ENCODE data around the gene CLIP2. TPM values are rescaled to one million over a fixed set of nuclear protein-coding genes. Genes with fewer than 3 reads are reported as not detected.
A peak's percentile ranks its signal among the peaks of the same experiment; 100 is the strongest.

Gene CLIP2
- total and polyA plus RNA-seq, 12 donors, result 4.5 to 11.3 (median 6.6) TPM

GRCh38 chr7:74288034-74288881 lies 949 bp upstream of the CLIP2 start:
- intact Hi-C loops (cut with DNase I), result loop anchor here in 2 of 10 donors (5.0 kb wide), 1 partner anchor 36 kb away; the partner anchor contains the start of gene RFC2 (in 2 of the 2)
- no peaks in the 10 kb centered on the region for H3K27me3 ChIP-seq

DNA sequence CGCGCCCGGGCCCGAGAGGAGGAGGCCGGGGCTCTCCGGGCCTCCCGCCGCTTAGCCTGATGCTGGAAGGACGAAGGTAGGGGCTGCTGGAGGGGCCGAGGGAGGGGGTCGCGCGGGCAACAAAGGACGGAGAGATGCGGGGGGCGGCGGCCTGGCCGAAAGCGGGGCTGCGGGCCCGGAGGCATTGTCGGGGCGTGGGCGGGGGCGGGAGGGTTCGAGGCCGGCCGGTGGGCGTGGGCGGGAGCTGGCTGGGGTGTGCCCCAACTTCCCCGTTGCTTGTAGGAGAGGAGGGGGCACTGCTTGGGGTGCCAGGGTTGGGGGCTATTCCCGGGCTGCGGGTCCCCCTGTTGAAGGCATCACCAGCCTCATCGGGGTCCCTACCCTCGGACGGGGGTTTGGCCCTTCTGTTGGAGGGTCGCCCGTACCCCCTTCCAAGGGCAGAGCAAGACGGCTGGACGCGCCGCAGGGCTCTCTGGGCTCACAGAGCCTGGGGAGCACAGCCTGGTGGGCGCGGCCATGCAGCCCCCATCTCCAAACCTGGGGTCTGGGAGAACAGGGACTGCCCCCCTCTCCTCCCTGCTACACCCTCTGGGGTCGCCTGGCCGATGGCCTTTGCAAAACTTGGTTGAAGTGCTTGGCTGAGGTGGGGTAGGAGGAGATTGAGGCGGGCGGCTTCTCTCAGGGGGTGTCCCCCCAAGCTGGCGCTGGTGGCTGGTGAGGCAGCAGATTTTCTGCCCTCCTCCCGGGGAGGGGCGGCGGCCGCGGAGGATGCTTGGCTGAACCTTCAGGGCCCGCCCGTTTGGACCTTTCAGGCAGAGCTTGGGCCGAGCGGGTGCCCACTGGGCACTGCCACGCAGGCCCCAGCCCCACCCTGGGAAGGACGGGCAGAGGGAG lies 699 bp downstream of the CLIP2 start:
- WGBS, 2 donors, result 3% methylated on average over 49 to 60 of the region's 60 CpGs
- Histone ChIP-seq H3K27me3 (no peaks in the 10 kb centered on the region), H3K9me3 (no peaks in the 10 kb centered on the region), H3K4me1 (peaks cover 13 to 53% (median 43%) of the 10 kb centered on the region in 9 donors), H3K4me3 (peak overlapping the region; percentile 59 to 91 (median 80)), H3K27ac (peak overlapping the region in 9 of 10 donors; percentile 68 to 89 (median 80)), H3K36me3 (no peaks in the 10 kb centered on the region)
- ATAC-seq (peak; percentile 2 to 42 (median 10)), DNase-seq (peak; percentile 36 to 44)
- TF ChIP-seq, protein P1, sequence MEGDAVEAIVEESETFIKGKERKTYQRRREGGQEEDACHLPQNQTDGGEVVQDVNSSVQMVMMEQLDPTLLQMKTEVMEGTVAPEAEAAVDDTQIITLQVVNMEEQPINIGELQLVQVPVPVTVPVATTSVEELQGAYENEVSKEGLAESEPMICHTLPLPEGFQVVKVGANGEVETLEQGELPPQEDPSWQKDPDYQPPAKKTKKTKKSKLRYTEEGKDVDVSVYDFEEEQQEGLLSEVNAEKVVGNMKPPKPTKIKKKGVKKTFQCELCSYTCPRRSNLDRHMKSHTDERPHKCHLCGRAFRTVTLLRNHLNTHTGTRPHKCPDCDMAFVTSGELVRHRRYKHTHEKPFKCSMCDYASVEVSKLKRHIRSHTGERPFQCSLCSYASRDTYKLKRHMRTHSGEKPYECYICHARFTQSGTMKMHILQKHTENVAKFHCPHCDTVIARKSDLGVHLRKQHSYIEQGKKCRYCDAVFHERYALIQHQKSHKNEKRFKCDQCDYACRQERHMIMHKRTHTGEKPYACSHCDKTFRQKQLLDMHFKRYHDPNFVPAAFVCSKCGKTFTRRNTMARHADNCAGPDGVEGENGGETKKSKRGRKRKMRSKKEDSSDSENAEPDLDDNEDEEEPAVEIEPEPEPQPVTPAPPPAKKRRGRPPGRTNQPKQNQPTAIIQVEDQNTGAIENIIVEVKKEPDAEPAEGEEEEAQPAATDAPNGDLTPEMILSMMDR (IDR thresholded peaks at IDR 0.05), result no peak
- intact Hi-C loops (cut with DNase I), result loop anchor here in 7 of 10 donors (5.0 to 10.0 kb wide), 8 partner anchors 33 to 105 kb away; partner anchors contain the start of gene RFC2 (in 4 of the 7)

More at GRCh38 chr7:74288034-74288881, 949 bp upstream of the CLIP2 start:
- Histone ChIP-seq H3K4me1 (peaks cover 6 to 37% (median 27%) of the 10 kb centered on the region in 9 donors), H3K36me3 (no peaks in the 10 kb centered on the region), H3K27ac (peak overlapping the region in 5 of 10 donors; percentile 75 to 89 (median 85)), H3K4me3 (peak overlapping the region in 9 of 10 donors; percentile 59 to 91 (median 82)), H3K9me3 (no peaks in the 10 kb centered on the region)
- DNase-seq, result no peak
- WGBS, 2 donors, result 45% methylated on average over 20 of the region's 20 CpGs
- TF ChIP-seq, protein P1 (IDR thresholded peaks at IDR 0.05), result no peak
- peak in 5 of 8 donors; percentile 2 to 41 (median 7) for ATAC-seq

- H3K27ac ChIP-seq, result peak overlapping the region in 6 of 10 donors; percentile 68 to 89 (median 84)
- H3K4me3 ChIP-seq, result peak overlapping the region; percentile 59 to 91 (median 80)
- DNase-seq (no peak), ATAC-seq (peak in 3 of 8 donors; percentile 3 to 9 (median 3))
- TF ChIP-seq, protein P1 (IDR thresholded peaks at IDR 0.05), result no peak
- intact Hi-C loops (cut with DNase I), result loop anchor here in 6 of 10 donors (5.0 to 10.0 kb wide), 8 partner anchors 33 to 104 kb away; partner anchors contain the start of gene RFC2 (in 2 of the 6)
- no peaks in the 10 kb centered on the region for H3K36me3 ChIP-seq
- peaks cover 18 to 60% (median 47%) of the 10 kb centered on the region in 9 donors for H3K4me1 ChIP-seq
- no peaks in the 10 kb centered on the region for H3K9me3 ChIP-seq
- WGBS, 2 donors, result 26 to 31% methylated on average over 9 of the region's 9 CpGs
- H3K27me3 ChIP-seq, result no peaks in the 10 kb centered on the region
Measured at GRCh38 chr7:74290553-74290950, 1.3 kb downstream of the CLIP2 start.

Measured in heart right ventricle (tissue), 16 donors.